Measurements from ENCODE around the gene BCOR. TPM values are rescaled to one million over a fixed set of nuclear protein-coding genes. Genes with fewer than 3 reads are reported as not detected.

The BCOR gene
- total RNA-seq, 1 donor from 2014 or later = 15.1 TPM

GRCh38 chrX:40088803-40089540, 8.8 kb downstream of the BCOR start:
- Histone ChIP-seq H3K36me3 (no peaks in the 10 kb centered on the region), H3K9me3 (replicated peaks) (no peaks in the 10 kb centered on the region), H3K27me3 (ENCODE audit: low read depth) (no peaks in the 10 kb centered on the region), H3K4me1 (peaks cover 66% of the 10 kb centered on the region), H3K4me3 (no peak overlapping the region), H3K27ac (replicated peaks) (no peak overlapping the region)
- DNase-seq = no peak
- intact Hi-C loops (cut with micrococcal nuclease) = loop anchor here (10.0 kb wide), 1 partner anchor 274 kb away; no protein-coding TSS in a partner anchor
- TF ChIP-seq CTCF (IDR thresholded peaks at IDR 0.05; ENCODE audit: borderline replicate concordance) = no peak

- no peaks in the 10 kb centered on the region for H3K27me3 ChIP-seq (ENCODE audit: low read depth)
Observed at GRCh38 chrX:40088299-40088625, 9.5 kb downstream of the BCOR start.

GRCh38 chrX:40087425-40088298, 10.1 kb downstream of the BCOR start:
- Histone ChIP-seq H3K4me1 (peaks cover 72% of the 10 kb centered on the region), H3K9me3 (replicated peaks) (no peaks in the 10 kb centered on the region), H3K4me3 (no peak overlapping the region), H3K36me3 (no peaks in the 10 kb centered on the region), H3K27me3 (ENCODE audit: low read depth) (no peaks in the 10 kb centered on the region), H3K27ac (replicated peaks) (no peak overlapping the region)
- DNase-seq = no peak
- TF ChIP-seq CTCF (IDR thresholded peaks at IDR 0.05; ENCODE audit: borderline replicate concordance) = no peak
- intact Hi-C loops (cut with micrococcal nuclease) = loop anchor here (10.0 kb wide), 1 partner anchor 273 kb away; no protein-coding TSS in a partner anchor

More at GRCh38 chrX:40088299-40088625, 9.5 kb downstream of the BCOR start:
- no peak for TF ChIP-seq CTCF (IDR thresholded peaks at IDR 0.05; ENCODE audit: borderline replicate concordance)
- H3K9me3 ChIP-seq (replicated peaks) = no peaks in the 10 kb centered on the region
- no peaks in the 10 kb centered on the region for H3K36me3 ChIP-seq
- H3K4me3 ChIP-seq = no peak overlapping the region
- peaks cover 66% of the 10 kb centered on the region for H3K4me1 ChIP-seq
- no peak overlapping the region for H3K27ac ChIP-seq (replicated peaks)
- DNase-seq = no peak
- intact Hi-C loops (cut with micrococcal nuclease) = loop anchor here (10.0 kb wide), 1 partner anchor 273 kb away; no protein-coding TSS in a partner anchor

- DNase-seq = no peak
- no peaks in the 10 kb centered on the region for H3K36me3 ChIP-seq
- no peaks in the 10 kb centered on the region for H3K9me3 ChIP-seq (replicated peaks)
- TF ChIP-seq CTCF (IDR thresholded peaks at IDR 0.05; ENCODE audit: borderline replicate concordance) = no peak
- H3K4me3 ChIP-seq = no peak overlapping the region
- H3K4me1 ChIP-seq = peaks cover 77% of the 10 kb centered on the region
- H3K27me3 ChIP-seq (ENCODE audit: low read depth) = no peaks in the 10 kb centered on the region
- H3K27ac ChIP-seq (replicated peaks) = no peak overlapping the region
- intact Hi-C loops (cut with micrococcal nuclease) = loop anchor here (10.0 kb wide), 1 partner anchor 272 kb away; no protein-coding TSS in a partner anchor
Observed at GRCh38 chrX:40086569-40087335, 11.0 kb downstream of the BCOR start.

- peaks cover 74% of the 10 kb centered on the region for H3K4me1 ChIP-seq
- intact Hi-C loops (cut with micrococcal nuclease) = loop anchor here (10.0 kb wide), 1 partner anchor 271 kb away; no protein-coding TSS in a partner anchor
- no peaks in the 10 kb centered on the region for H3K9me3 ChIP-seq (replicated peaks)
- H3K4me3 ChIP-seq = no peak overlapping the region
- no peak for TF ChIP-seq CTCF (IDR thresholded peaks at IDR 0.05; ENCODE audit: borderline replicate concordance)
- no peaks in the 10 kb centered on the region for H3K27me3 ChIP-seq (ENCODE audit: low read depth)
- no peak for DNase-seq
- H3K36me3 ChIP-seq = no peaks in the 10 kb centered on the region
- no peak overlapping the region for H3K27ac ChIP-seq (replicated peaks)
Observed at GRCh38 chrX:40085714-40086113, 12.0 kb downstream of the BCOR start.

All from left ventricle myocardium inferior (tissue), 1 donor.